GM20000 (cell line): Measurements from ENCODE around the gene PGS1.

Source experiments
- DNase-seq: peaks from one replicate; pipeline ENCODE4 v3.0.0; 2012; ENCODE audit warnings: low spot score
- CTCF ChIP-seq: IDR thresholded peaks from 2 replicates; pipeline ENCODE4 v1.5.1; 2012; ENCODE audit warnings: mild to moderate bottlenecking, control low read depth; ENCODE audit errors: extremely low read depth, missing control alignments

PGS1 gene

GRCh38 chr17:78401246-78401645 lies 22.8 kb downstream of the PGS1 start:
- DNase-seq: no peak
- TF ChIP-seq CTCF: no peak

GRCh38 chr17:78401891-78402290 lies 23.4 kb downstream of the PGS1 start:
- no peak for TF ChIP-seq CTCF
- no peak for DNase-seq

- no peak for DNase-seq
- no peak for TF ChIP-seq CTCF
Measured at GRCh38 chr17:78403822-78404221, 25.4 kb downstream of the PGS1 start.

- DNase-seq: no peak
- no peak for TF ChIP-seq CTCF
Measured at GRCh38 chr17:78406396-78406795, 27.9 kb downstream of the PGS1 start.

- no peak for TF ChIP-seq CTCF
- DNase-seq: no peak
Measured at GRCh38 chr17:78406920-78407319, 28.5 kb downstream of the PGS1 start.

- TF ChIP-seq CTCF: no peak
- DNase-seq: no peak
Measured at GRCh38 chr17:78407387-78408000, 29.0 kb downstream of the PGS1 start.

- TF ChIP-seq CTCF: no peak
- DNase-seq: no peak
Measured at GRCh38 chr17:78408476-78409050, 30.1 kb downstream of the PGS1 start.
